CD4-positive, CD25-positive, alpha-beta regulatory T cell (primary cell): ENCODE results near the gene BSPH1. TPM values are rescaled to one million over a fixed set of nuclear protein-coding genes. Genes with fewer than 3 reads are reported as not detected.
A peak's percentile ranks its signal among the peaks of the same experiment; 100 is the strongest.

Experiments used
- ATAC-seq, 2 donors: fragments of 150-1000 bp; cut with Tn5 transposase; one replicate each; pipeline ENCODE4 v1.10.0; 2021; ENCODE audit warnings: low read depth in 2 of 2, moderate number of reproducible peaks in 2 of 2, moderate library complexity in 1 of 2
- DNase-seq, 3 donors: peaks; one replicate each; pipeline versions ENCODE4 v3.0.0 to v3.0.0-alpha.2; 2012 to 2022; ENCODE audit warnings: mixed read lengths in 1 of 3
- H3K27ac ChIP-seq: one replicate; pipeline ENCODE4 v1.7.0; 2013; ENCODE audit warnings: mild to moderate bottlenecking, low read length; ENCODE audit not compliant: insufficient read depth, poor library complexity, severe bottlenecking
- H3K27me3 ChIP-seq: one replicate; pipeline ENCODE4 v1.7.0; 2013; ENCODE audit warnings: low read length; ENCODE audit not compliant: control insufficient read depth, insufficient read depth
- H3K36me3 ChIP-seq: one replicate; pipeline ENCODE4 v1.7.0; 2013; ENCODE audit warnings: mild to moderate bottlenecking, low read length, moderate library complexity; ENCODE audit not compliant: control insufficient read depth, insufficient read depth
- H3K4me1 ChIP-seq: 2 replicates; pipeline ENCODE4 v1.7.0; 2013; ENCODE audit warnings: mild to moderate bottlenecking, low read length; ENCODE audit not compliant: insufficient read depth, control insufficient read depth, poor library complexity, severe bottlenecking
- H3K4me3 ChIP-seq: one replicate; pipeline ENCODE4 v1.7.0; 2013; ENCODE audit warnings: low read depth, mild to moderate bottlenecking, low read length, moderate library complexity
- H3K9me3 ChIP-seq, 2 experiments: 1 replicate in 1 of 2; 2 replicates in 1 of 2; pipeline ENCODE4 v1.7.0; 2013; ENCODE audit warnings: low read length in 2 of 2, mild to moderate bottlenecking in 1 of 2, moderate library complexity in 1 of 2; ENCODE audit not compliant: control insufficient read depth in 2 of 2
- H3K27ac Mint-ChIP-seq, 3 donors: one replicate each; pipeline ENCODE4 v1.8.0; 2020 to 2022; ENCODE audit warnings: mild to moderate bottlenecking in 3 of 3, mixed read lengths in 3 of 3, moderate library complexity in 2 of 3
- H3K27me3 Mint-ChIP-seq: one replicate; pipeline ENCODE4 v1.8.0; 2022; ENCODE audit warnings: mild to moderate bottlenecking, mixed read lengths
- H3K36me3 Mint-ChIP-seq: one replicate; pipeline ENCODE4 v1.8.0; 2020; ENCODE audit warnings: mixed read lengths
- H3K4me1 Mint-ChIP-seq, 4 donors: one replicate each; pipeline ENCODE4 v1.8.0; 2020 to 2022; ENCODE audit warnings: mixed read lengths in 4 of 4, mild to moderate bottlenecking in 1 of 4
- H3K4me3 Mint-ChIP-seq, 4 donors: one replicate each; pipeline ENCODE4 v1.8.0; 2020 to 2022; ENCODE audit warnings: mild to moderate bottlenecking in 4 of 4, mixed read lengths in 4 of 4, moderate library complexity in 3 of 4
- H3K9me3 Mint-ChIP-seq, 7 donors: one replicate each; pipeline ENCODE4 v1.8.0; 2020 to 2022; ENCODE audit warnings: mixed read lengths in 7 of 7, mild to moderate bottlenecking in 3 of 7, moderate library complexity in 2 of 7
- polyA plus RNA-seq, 4 donors: library from polyadenylated mRNA; unstranded; fragments of 300-500 nt; fragmentation: Illumina TruSeq; gene quantifications; one replicate each; pipeline ENCODE4 v1.2.3, GENCODE V29; 2021
- total RNA-seq: library from RNA; stranded (reverse); gene quantifications from one replicate; pipeline ENCODE4 v1.2.3, GENCODE V29; 2022

BSPH1 gene
- total and polyA plus RNA-seq, 5 donors from 2014 or later: not detected

DNA sequence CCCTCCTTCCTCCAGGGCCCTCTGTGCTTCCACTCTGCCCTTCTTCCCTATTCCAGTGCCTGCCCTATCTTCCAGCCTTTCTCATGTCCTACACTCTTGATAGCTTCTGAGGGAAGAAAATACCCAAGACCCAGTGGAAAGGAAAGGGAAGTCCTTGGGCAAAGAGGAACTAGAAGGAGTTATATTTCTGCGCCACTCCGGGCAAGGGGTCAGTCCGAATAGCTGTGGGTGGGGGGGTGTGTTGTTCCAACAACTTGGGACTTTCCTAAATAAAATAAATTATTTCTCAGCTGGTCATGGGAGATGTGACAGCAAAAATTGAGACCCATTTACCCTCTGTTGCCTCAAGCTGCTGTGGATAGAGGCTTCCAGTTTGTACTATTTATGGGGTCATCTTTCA lies 28.7 kb upstream of the BSPH1 start:
- H3K36me3 ChIP-seq: no peaks in the 10 kb centered on the region
- Mint-ChIP-seq H3K9me3 (peaks cover 0 to 2% (median 0%) of the 10 kb centered on the region in 7 donors), H3K27me3 (peaks cover 45% of the 10 kb centered on the region), H3K4me1 (no peaks in the 10 kb centered on the region), H3K4me3 (no peak overlapping the region), H3K36me3 (no peaks in the 10 kb centered on the region), H3K27ac (no peak overlapping the region)
- H3K4me3 ChIP-seq: no peak overlapping the region
- H3K4me1 ChIP-seq: no peaks in the 10 kb centered on the region
- no peaks in the 10 kb centered on the region for H3K27me3 ChIP-seq
- H3K27ac ChIP-seq: no peak overlapping the region
- H3K9me3 ChIP-seq: no peaks in the 10 kb centered on the region
- ATAC-seq (no peak), DNase-seq (no peak)

DNA sequence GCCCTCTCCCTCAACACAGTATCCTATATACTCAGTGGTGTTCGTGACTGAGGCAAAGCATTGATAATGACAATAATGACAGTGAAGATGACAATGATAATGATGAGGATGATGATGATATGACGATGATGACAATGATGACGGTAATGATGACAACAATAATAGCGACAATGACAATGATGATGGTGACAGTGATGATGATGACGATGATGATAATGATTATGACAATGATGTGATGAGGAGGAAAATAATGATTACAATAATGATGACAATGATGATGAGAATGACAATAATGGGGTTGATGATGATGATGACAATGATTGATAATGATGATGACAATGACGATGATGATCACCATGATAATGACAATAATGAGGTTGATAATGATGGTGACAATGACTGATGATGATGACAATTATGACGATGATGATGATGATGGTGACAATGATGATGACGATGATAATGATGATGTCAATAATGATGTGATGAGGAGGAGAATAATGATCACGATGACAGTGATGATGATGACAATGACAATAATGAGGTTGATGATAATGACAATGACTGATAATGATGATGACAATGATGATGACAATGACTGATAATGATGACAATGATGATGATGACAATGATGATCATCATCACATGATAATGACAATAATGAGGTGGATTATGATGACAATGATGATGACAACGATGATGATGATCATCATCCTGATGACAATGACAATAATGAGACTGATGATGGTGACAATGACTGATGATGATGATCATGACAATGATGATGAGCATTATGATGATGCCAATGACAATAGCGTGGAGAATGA lies 19.2 kb upstream of the BSPH1 start:
- H3K27me3 ChIP-seq: no peaks in the 10 kb centered on the region
- no peak for ATAC-seq
- no peak overlapping the region for H3K4me3 ChIP-seq
- no peaks in the 10 kb centered on the region for H3K36me3 Mint-ChIP-seq
- peaks cover 0 to 7% (median 0%) of the 10 kb centered on the region in 7 donors for H3K9me3 Mint-ChIP-seq
- no peaks in the 10 kb centered on the region for H3K36me3 ChIP-seq
- H3K4me1 Mint-ChIP-seq: no peaks in the 10 kb centered on the region
- no peaks in the 10 kb centered on the region for H3K4me1 ChIP-seq
- no peaks in the 10 kb centered on the region for H3K27me3 Mint-ChIP-seq
- H3K9me3 ChIP-seq: no peaks in the 10 kb centered on the region
- H3K27ac ChIP-seq: no peak overlapping the region
- H3K27ac Mint-ChIP-seq: no peak overlapping the region
- no peak overlapping the region for H3K4me3 Mint-ChIP-seq
- DNase-seq: no peak

DNA sequence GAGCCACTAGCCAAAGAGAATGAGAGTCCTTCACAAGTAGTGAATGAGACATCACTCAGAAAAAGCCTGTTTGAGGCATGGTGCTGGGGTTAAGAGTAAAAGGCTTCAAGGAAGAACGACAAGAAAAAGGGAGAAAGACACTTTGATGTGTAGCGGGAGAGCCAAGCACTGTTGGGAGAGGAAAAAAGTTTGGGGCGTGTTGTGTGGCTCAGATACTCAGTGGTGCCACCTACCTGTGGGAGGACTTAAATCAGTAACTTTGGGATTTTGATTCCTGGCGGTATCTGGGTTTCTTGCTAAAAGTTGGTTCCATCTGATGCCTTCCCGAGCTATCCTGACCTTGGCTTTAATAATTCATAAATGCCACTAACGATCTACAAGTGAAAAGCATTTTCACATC lies 14.8 kb upstream of the BSPH1 start:
- H3K27ac ChIP-seq: no peak overlapping the region
- H3K36me3 ChIP-seq: no peaks in the 10 kb centered on the region
- no peaks in the 10 kb centered on the region for H3K27me3 ChIP-seq
- no peak overlapping the region for H3K4me3 ChIP-seq
- Mint-ChIP-seq H3K27me3 (peaks cover 19% of the 10 kb centered on the region), H3K4me3 (no peak overlapping the region), H3K4me1 (no peaks in the 10 kb centered on the region), H3K27ac (no peak overlapping the region), H3K9me3 (peaks cover 0 to 8% (median 0%) of the 10 kb centered on the region in 7 donors), H3K36me3 (no peaks in the 10 kb centered on the region)
- DNase-seq: peak in 1 of 3 donors; percentile 11
- no peaks in the 10 kb centered on the region for H3K4me1 ChIP-seq
- no peaks in the 10 kb centered on the region for H3K9me3 ChIP-seq
- ATAC-seq: no peak

DNA sequence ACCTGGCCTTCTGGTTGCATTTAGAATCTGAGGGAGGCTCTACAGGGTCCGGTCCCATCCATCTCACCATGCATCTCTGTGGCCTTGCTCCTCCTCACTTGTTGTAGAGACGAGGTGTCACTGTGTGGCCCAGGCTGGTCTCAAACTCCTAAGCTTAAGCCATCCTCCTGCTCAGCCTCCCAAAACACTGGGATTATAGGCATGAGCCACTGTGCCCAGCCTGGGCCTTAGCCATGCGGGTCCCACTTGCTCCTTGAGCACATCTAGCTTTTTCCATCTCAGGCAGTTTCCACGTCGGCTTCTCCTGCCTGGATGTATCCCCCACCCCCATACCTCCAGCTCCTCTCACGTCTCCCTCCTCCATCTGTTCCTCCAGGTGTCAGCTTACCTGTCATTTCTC lies 12.3 kb upstream of the BSPH1 start:
- no peaks in the 10 kb centered on the region for H3K4me1 ChIP-seq
- H3K4me3 Mint-ChIP-seq: no peak overlapping the region
- ATAC-seq (no peak), DNase-seq (no peak)
- no peak overlapping the region for H3K27ac ChIP-seq
- no peak overlapping the region for H3K4me3 ChIP-seq
- H3K9me3 Mint-ChIP-seq: peaks cover 0 to 8% (median 0%) of the 10 kb centered on the region in 7 donors
- no peaks in the 10 kb centered on the region for H3K4me1 Mint-ChIP-seq
- H3K27me3 ChIP-seq: no peaks in the 10 kb centered on the region
- H3K9me3 ChIP-seq: no peaks in the 10 kb centered on the region
- no peaks in the 10 kb centered on the region for H3K36me3 ChIP-seq
- H3K36me3 Mint-ChIP-seq: no peaks in the 10 kb centered on the region
- H3K27me3 Mint-ChIP-seq: peaks cover 19% of the 10 kb centered on the region
- H3K27ac Mint-ChIP-seq: no peak overlapping the region

DNA sequence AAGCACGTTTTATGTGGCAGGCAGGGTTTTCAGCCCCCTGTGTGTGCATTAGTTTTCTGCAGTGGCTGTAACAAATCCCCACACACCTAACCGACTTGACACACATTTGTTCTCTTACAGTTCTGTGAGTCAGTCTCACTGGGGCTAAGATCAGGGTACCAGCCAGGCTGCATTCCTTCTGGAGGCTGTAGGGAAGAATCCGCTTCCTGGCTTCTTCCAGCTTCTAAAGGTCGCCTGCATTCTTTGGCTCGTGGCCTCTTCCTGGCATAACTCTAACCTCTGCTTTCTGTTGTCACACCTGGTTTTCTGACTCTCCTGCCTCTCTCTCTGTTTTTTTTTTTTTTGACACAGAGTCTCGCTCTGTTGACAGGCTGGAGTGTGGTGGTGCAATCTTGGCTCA lies 8.9 kb upstream of the BSPH1 start:
- Histone ChIP-seq H3K27me3 (no peaks in the 10 kb centered on the region), H3K4me1 (no peaks in the 10 kb centered on the region), H3K27ac (no peak overlapping the region), H3K4me3 (no peak overlapping the region), H3K9me3 (no peaks in the 10 kb centered on the region), H3K36me3 (no peaks in the 10 kb centered on the region)
- peaks cover 0 to 3% (median 0%) of the 10 kb centered on the region in 7 donors for H3K9me3 Mint-ChIP-seq
- H3K4me3 Mint-ChIP-seq: no peak overlapping the region
- DNase-seq: no peak
- peaks cover 19% of the 10 kb centered on the region for H3K27me3 Mint-ChIP-seq
- H3K36me3 Mint-ChIP-seq: no peaks in the 10 kb centered on the region
- no peaks in the 10 kb centered on the region for H3K4me1 Mint-ChIP-seq
- no peak overlapping the region for H3K27ac Mint-ChIP-seq
- no peak for ATAC-seq

DNA sequence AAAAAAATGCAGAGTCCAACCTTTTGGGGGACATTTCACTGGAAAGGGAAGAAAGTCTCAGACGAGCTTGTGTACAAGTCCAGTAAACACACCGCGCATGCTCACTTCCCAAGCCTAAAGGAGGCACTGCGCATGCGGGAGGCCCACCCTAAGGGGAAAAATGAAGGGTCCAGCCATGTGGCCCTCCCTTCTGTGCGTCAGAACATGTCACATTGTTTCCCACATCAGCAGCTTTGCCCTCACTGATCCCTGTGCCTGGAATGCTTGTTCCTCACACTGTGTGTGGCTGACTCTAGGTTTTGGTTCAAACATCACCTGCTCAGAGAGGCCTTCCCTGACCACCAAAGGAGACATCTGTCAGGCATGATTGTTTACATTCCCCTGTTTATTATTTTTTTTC lies 6.8 kb upstream of the BSPH1 start:
- DNase-seq: no peak
- H3K27ac ChIP-seq: no peak overlapping the region
- no peaks in the 10 kb centered on the region for H3K36me3 ChIP-seq
- peaks cover 11% of the 10 kb centered on the region for H3K27me3 Mint-ChIP-seq
- H3K36me3 Mint-ChIP-seq: no peaks in the 10 kb centered on the region
- H3K4me1 Mint-ChIP-seq: no peaks in the 10 kb centered on the region
- H3K9me3 ChIP-seq: no peaks in the 10 kb centered on the region
- H3K4me3 ChIP-seq: no peak overlapping the region
- no peaks in the 10 kb centered on the region for H3K4me1 ChIP-seq
- ATAC-seq: no peak
- no peak overlapping the region for H3K4me3 Mint-ChIP-seq
- peaks cover 0 to 3% (median 0%) of the 10 kb centered on the region in 7 donors for H3K9me3 Mint-ChIP-seq
- no peaks in the 10 kb centered on the region for H3K27me3 ChIP-seq
- no peak overlapping the region for H3K27ac Mint-ChIP-seq

DNA sequence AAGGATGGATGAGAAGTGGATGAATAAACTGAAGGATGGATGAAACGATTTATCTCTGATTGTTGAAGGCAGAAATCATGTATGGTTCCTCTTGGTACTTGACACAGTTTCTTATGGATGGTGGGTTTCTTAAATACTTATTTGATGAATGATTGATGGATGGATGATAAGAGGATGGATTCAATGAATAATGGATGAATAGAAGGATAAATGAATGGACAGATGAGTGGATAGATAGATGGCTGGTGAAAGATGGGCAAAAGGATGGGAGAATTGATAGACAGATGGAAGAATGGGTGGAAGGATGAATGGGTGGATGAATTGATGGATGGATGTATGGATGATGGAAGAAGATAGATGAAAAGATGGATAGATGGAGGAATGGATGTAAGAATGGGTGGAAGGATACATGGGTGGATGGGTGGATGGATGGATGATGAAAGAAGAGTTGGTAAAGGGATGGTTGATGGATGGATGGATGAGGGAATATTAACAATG lies 4.3 kb upstream of the BSPH1 start:
- no peak for DNase-seq
- H3K27me3 Mint-ChIP-seq: no peaks in the 10 kb centered on the region
- peaks cover 0 to 3% (median 0%) of the 10 kb centered on the region in 7 donors for H3K9me3 Mint-ChIP-seq

More for the DNA sequence above, 4.3 kb upstream of the BSPH1 start:
- Mint-ChIP-seq H3K36me3 (no peaks in the 10 kb centered on the region), H3K27ac (no peak overlapping the region), H3K4me3 (no peak overlapping the region), H3K4me1 (no peaks in the 10 kb centered on the region)
- ATAC-seq: no peak
- Histone ChIP-seq H3K27me3 (no peaks in the 10 kb centered on the region), H3K4me3 (no peak overlapping the region), H3K36me3 (no peaks in the 10 kb centered on the region), H3K4me1 (no peaks in the 10 kb centered on the region), H3K27ac (no peak overlapping the region), H3K9me3 (no peaks in the 10 kb centered on the region)
